Stimulated activated CD4-positive, alpha-beta T cell treated with anti-CD3 and anti-CD28 coated beads, Interleukin-12 subunit alpha, Interleukin-12 subunit beta, amount 100 ng/mL, for 48 hours (primary cell): ENCODE measurements around the gene POPDC3.
"Not testable (repeated sequence)": the region's sequence is repeated elsewhere in the genome, so short reads cannot be mapped to it uniquely, and the experiment has no call there.

Experiments
- DNase-seq, 3 donors: peaks; one replicate each; pipeline ENCODE4 v3.0.0-alpha.2; 2020; ENCODE audit warnings: low read depth in 2 of 3, low spot score in 1 of 3

Gene POPDC3

DNA sequence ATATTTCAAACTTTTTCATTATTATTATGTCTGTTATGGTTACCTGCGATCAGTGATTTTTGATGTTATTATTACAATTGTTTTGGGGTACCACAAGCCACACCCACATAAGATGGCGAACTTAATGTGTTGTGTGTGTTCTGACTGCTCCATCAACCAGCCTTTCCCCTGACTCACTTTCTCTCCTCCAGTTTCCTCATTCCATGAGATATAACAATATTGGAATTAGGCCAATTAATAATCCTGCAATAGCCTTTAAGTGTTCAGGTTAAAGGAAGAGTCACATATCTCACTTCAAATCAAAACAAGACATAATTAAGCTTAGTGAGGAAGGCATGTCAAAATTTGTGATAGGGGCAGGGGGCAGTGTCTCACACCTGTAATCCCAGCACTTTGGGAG lies 16.3 kb upstream of the POPDC3 start:
- no peak for DNase-seq

DNA sequence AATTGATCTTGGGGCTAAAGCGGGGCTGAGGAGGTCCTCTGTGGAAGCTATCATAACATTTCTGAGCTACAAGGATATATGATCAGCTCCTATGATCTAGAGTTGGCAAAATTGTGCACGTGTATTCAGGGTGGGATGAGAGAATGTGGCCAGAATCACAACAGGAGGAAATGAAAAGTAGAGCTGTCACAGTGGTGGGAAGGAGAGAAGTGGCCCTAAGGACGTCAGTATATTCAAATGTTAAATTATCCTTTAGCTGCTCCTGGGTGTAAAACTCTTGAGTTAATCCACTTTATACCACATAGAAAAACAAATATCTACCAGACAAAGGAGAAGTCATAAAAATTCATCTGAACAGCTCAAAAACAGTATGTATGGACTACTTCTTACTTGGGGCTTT lies 14.8 kb upstream of the POPDC3 start:
- DNase-seq = no peak

- DNase-seq = no peak
These were observed 14.3 kb upstream of the POPDC3 start for GRCh38 chr6:105194106-105194505.

DNA sequence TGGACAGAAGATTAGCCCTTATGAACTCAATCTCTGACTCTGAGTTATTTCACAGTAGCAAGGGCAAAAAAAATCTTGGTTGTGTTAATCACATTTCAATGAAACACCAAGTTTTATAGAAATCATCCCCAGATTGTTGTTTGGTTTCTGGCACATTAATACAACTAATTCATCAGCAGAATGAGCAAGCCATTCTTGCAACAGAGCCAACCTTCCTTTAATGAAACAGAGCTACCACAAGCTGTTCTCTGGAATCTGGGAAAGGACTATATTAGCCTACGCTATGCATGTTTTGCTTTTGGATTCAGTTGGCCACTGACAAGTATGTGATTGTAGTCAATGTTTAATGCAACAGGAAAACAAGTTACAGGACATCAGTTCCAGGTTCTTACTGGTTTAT lies 13.8 kb upstream of the POPDC3 start:
- no peak for DNase-seq

- DNase-seq = no peak
These were observed 13.1 kb upstream of the POPDC3 start for GRCh38 chr6:105192707-105193465.

- no peak for DNase-seq
These were observed 11.5 kb upstream of the POPDC3 start for GRCh38 chr6:105191351-105191750.

DNA sequence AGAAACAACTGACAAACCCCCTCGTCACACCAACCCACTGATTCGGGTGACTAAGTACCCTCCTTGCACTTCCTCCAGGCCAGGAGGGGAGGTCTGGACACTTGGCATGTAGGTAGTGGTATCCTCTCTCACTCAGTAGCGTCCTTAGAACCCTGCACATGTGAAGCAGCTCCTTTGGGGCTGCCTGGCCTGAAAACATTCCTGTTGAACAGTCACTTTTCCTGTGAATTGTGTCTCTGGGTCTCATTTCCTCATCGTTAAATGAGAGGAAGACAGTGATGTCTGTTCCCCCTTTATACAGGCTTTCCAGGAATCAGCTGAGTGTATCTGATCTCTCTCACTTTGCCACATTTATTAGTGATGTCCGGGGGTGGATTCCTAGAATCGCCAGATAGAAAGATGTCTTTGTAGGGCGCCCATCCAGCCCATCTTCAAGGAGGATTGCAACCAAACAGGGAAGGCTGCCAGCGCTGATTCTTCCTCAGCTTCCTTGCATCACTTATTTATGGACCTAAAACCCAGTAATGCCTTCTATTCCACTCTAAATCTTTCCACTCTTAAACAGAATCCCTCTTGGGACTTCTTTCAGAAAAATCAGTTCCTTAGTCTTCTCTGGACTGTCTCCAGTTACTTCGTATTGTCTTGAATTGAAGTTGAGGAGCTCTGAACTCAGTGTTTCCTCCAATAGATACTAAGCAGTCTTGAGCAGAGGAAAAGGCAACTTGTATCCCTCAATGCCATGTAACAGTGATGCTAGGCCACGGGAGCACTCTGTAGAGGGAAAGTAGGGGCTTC lies 9.4 kb upstream of the POPDC3 start:
- no peak for DNase-seq

DNA sequence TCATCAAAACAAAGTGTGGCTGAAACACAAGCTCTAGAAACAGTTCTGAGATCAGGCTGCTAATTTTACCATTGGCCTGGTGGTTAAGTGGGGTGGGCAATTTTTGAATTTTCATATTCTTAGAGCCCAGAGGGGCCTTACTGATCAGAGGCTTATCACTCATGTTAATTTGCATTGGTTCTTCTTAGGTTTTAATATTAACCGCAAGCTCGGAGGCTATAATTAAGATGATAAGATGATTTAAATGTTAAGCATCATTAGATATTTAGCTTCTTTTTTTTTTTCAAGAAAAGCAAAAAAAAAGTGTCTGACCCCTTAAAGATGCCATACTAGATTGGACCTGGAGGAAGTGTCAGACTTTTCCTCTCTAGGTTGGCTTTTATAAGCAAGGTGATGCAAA lies 8.4 kb upstream of the POPDC3 start:
- DNase-seq = no peak

GRCh38 chr6:105186576-105186975 lies 6.8 kb upstream of the POPDC3 start:
- no peak for DNase-seq

DNA sequence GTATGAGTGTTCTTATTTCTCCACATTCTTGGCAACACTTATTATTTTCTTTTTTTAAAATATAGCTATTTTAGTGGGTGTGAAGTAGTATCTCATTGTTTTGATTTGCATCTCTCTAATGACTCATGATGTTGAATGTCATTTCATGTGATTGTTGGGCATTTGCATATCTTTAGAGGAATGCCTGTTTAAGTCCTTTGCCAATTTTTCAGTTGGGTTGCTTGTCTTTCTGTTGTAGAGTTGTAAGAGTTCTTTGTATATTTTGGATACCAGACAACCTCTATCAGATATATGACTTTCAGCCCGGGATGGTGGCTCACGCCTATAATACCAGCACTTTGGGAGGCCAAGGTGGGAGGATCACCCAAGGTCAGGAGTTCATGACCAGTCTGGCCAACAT lies 5.1 kb upstream of the POPDC3 start:
- DNase-seq = no peak

DNA sequence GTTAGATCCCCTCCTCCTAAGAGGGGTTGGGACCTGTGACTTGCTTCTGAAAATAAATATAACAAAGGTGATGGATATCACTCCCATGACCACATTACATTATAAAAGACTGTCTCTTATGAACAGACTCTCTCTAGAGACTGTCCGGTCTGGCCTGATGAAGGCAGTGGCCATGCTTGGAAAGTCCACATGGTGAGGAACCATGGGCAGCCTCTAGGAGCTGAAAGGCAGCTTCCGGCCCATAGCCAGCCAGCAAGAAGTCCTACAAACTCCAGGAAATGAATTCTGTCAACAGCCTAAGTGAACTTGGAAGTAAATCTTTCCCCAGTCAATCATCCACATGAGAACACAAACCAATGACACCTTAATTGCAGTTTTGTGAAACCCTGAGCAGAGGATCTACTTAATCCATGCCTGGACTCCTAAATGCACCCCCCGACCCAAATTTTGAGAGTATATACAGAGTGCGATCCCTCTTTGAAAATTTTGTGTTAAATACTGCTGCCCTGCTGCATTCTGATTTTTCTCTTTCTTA lies 2.2 kb upstream of the POPDC3 start:
- DNase-seq = no peak

- DNase-seq = no peak
These were observed 1.2 kb downstream of the POPDC3 start for GRCh38 chr6:105178636-105179035.

DNA sequence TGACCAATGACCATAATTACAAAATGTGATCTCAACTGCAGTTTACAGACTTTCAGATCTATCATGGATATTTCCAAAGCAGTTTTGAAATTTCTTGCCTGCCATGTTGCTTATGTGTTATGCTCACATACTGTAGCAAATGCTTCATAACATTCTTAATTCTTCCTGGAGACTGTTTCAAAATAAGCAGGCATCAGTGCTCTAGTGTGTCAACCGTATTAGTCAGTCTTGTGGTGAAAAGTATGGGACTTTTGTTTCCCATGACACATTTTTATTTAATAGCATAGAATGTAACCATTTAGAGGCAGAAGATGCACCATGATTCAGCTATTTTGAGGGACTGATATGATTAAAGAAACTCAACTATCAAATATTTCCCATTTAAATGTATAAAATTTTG lies 1.7 kb downstream of the POPDC3 start:
- DNase-seq = no peak

GRCh38 chr6:105177556-105177955 lies 2.3 kb downstream of the POPDC3 start:
- DNase-seq = no peak

GRCh38 chr6:105174512-105174911 lies 5.3 kb downstream of the POPDC3 start:
- no peak for DNase-seq

DNA sequence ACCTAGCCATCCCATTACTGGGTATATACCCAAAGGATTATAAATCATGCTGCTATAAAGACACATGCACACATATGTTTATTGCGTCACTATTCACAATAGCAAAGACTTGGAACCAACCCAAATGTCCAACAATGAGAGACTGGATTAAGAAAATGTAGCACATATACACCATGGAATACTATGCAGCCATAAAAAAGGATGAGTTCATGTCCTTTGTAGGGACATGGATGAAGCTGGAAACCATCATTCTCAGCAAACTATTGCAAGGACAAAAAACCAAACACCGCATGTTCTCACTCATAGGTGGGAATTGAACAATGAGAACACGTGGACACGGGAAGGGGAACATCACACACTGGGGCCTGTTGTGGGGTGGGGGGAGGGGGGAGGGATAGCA lies 7.3 kb downstream of the POPDC3 start:
- DNase-seq = not testable (repeated sequence)

DNA sequence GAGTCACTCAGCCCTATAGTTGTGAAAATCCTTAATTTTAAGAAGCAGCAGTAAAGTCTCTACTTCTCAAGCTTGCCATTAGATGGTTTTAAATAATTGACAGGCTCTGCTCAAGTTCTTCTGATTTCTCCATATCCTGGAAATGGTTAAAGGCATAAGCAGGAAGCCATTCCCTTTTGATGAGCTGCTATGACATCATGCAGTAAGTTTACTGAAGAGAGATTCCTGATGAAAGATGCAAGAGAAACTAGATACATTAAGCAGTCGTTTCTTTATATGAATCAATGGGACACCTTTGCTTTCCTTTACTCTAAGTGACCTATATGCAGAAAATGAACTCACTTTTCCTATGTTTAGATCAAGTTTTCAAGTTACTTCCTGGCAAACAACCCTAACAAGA lies 9.8 kb downstream of the POPDC3 start:
- no peak for DNase-seq

- DNase-seq = no peak
These were observed 11.9 kb downstream of the POPDC3 start for GRCh38 chr6:105167914-105168313.

DNA sequence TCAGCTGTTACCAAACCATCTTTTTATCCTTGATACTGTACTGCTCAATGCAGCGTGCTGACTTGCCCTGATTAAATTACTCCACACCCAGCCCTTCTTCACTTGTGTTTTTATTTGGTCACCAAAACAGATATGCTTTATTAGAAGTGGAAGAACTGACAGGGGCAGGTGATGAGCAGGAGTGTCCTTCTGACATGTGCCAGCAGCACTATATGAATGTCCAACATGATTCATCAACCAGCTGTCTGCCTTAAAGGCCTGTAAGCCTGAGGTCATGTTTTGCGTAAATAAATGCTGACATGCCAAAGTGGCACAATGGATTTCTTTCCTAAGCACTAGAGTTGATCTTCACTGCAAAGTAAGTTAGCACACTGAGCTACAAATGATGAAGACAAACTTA lies 15.4 kb downstream of the POPDC3 start:
- DNase-seq = no peak

GRCh38 chr6:105163183-105163582 lies 16.6 kb downstream of the POPDC3 start:
- DNase-seq = no peak

DNA sequence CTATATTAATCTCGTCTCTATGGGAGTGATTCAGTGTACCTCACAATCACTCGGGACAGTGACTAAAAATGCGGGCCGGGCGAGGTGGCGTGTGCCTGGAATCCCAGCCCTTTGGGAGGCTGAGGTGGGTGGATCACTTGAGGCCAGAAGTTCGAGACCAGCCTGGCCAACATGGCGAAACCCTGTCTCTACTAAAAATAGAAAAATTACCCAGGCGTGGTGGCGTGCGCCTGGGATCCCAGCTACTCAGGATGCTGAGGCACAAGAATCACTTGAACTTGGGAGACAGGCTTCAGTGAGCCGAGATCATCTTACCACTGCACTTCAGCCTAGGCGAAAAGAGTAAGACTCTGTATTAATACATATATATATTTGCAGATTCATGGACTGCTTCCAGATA lies 17.4 kb downstream of the POPDC3 start:
- DNase-seq = no peak

DNA sequence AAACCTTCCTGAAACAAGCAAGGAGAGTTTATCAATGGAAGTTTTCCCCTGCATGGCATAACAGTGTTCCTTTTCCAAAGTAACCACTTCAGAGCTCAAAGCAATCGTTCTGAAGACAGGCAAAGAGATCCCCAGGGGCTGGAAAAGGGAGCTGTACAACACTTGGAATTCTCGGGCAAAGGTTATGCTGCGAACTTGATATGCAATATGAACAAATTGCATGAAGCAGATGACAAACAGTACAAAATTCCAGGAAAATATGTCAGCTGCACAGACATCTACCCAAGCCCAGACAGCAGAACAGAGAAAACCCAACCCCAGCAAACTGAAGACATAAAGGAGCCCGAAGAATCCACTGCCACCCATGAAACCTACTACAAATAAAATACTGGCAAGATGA lies 18.4 kb downstream of the POPDC3 start:
- no peak for DNase-seq
